ENCODE data around the gene SUGT1.
"Not testable (repeated sequence)": the region's sequence is repeated elsewhere in the genome, so short reads cannot be mapped to it uniquely, and the experiment has no call there.

SUGT1 gene

GRCh38 chr13:52670726-52671125, 18.1 kb downstream of the SUGT1 start:
- no peak for DNase-seq

- no peak for DNase-seq
These were observed 20.8 kb downstream of the SUGT1 start for GRCh38 chr13:52673465-52673864.

- no peak for DNase-seq
These were observed 25.2 kb downstream of the SUGT1 start for GRCh38 chr13:52677823-52678222.

GRCh38 chr13:52685806-52686205, 33.2 kb downstream of the SUGT1 start:
- not testable (repeated sequence) for DNase-seq

GRCh38 chr13:52686376-52686775, 33.7 kb downstream of the SUGT1 start:
- no peak for DNase-seq

GRCh38 chr13:52695856-52696255, 43.2 kb downstream of the SUGT1 start:
- DNase-seq = no peak

- no peak for DNase-seq
These were observed 43.9 kb downstream of the SUGT1 start for GRCh38 chr13:52696566-52696965.

- no peak for DNase-seq
These were observed 49.3 kb downstream of the SUGT1 start for GRCh38 chr13:52701728-52702465.

- no peak for DNase-seq
These were observed 50.8 kb downstream of the SUGT1 start for GRCh38 chr13:52703482-52703881.

- DNase-seq = no peak
These were observed 53.4 kb downstream of the SUGT1 start for GRCh38 chr13:52706081-52706480.

- DNase-seq = no peak
These were observed 54.7 kb downstream of the SUGT1 start for GRCh38 chr13:52707375-52707774.

GRCh38 chr13:52708266-52708665, 55.6 kb downstream of the SUGT1 start:
- DNase-seq = not testable (repeated sequence)

GRCh38 chr13:52711286-52711685, 58.6 kb downstream of the SUGT1 start:
- DNase-seq = no peak

- no peak for DNase-seq
These were observed 59.7 kb downstream of the SUGT1 start for GRCh38 chr13:52712385-52712784.

- DNase-seq = no peak
These were observed 61.3 kb downstream of the SUGT1 start for GRCh38 chr13:52713894-52714293.

- DNase-seq = not testable (repeated sequence)
These were observed 68.3 kb downstream of the SUGT1 start for GRCh38 chr13:52720904-52721303.

- DNase-seq = not testable (repeated sequence)
These were observed 68.7 kb downstream of the SUGT1 start for GRCh38 chr13:52721356-52721755.

- no peak for DNase-seq
These were observed 70.5 kb downstream of the SUGT1 start for GRCh38 chr13:52723181-52723580.

- no peak for DNase-seq
These were observed 72.7 kb downstream of the SUGT1 start for GRCh38 chr13:52725302-52725701.

GRCh38 chr13:52726258-52726657, 73.6 kb downstream of the SUGT1 start:
- no peak for DNase-seq

- DNase-seq = no peak
These were observed 81.5 kb downstream of the SUGT1 start for GRCh38 chr13:52734075-52734623.

GRCh38 chr13:52736891-52737290, 84.3 kb downstream of the SUGT1 start:
- DNase-seq = no peak

GRCh38 chr13:52737451-52737850, 84.8 kb downstream of the SUGT1 start:
- DNase-seq = no peak

GRCh38 chr13:52737965-52738364, 85.3 kb downstream of the SUGT1 start:
- no peak for DNase-seq

All from NCI-H2029 (cell line).